NCI-H524 (cell line): ENCODE data around the gene SGMS1.
A peak's percentile ranks its signal among the peaks of the same experiment; 100 is the strongest.

Source experiments
- DNase-seq, 2 experiments: peaks; one replicate each; lab custom pipeline; 2025; lab: John Stamatoyannopoulos, UW

Gene SGMS1

GRCh38 chr10:50613150-50613549 lies 10.6 kb downstream of the SGMS1 start:
- DNase-seq, result no peak

DNA sequence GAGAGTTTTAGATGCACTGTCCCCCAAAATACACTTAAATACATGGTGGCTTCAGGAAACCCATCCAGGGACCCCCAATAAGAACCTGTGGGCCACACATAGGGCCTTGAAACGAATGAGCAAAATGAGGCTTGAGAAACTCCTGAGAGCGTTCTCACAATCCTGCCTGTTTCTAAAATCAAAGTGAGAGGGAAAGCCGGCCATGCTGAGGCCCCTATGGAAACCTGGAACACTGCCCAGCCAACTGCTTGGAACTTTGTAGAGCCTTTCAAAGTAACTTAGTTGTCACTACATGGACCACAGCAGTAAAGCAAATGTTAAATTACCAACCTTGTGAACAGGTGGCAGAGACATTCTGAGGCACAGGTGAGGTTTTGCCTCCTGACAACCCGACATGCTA lies 13.4 kb downstream of the SGMS1 start:
- no peak for DNase-seq

GRCh38 chr10:50607356-50607925 lies 16.3 kb downstream of the SGMS1 start:
- DNase-seq, result no peak

DNA sequence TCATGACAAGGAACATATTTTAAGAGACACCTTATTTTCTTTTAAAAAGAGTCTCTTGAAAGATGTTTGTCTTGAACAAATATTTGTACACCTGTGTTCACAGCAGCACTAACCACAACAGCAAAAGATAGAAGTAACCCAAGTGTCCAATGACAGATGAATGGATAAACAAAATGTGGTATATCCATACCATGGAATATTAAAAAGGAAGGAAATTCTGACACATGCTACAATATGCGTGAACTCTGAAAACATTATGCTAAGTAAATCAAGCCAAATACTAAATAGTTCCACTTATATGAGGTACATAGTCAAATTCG lies 17.8 kb downstream of the SGMS1 start:
- no peak for DNase-seq

- no peak for DNase-seq
These were observed 18.3 kb downstream of the SGMS1 start for GRCh38 chr10:50605269-50605950.

- DNase-seq, result no peak
These were observed 18.9 kb downstream of the SGMS1 start for GRCh38 chr10:50604809-50605208.

GRCh38 chr10:50604049-50604640 lies 19.6 kb downstream of the SGMS1 start:
- peak in 1 of 2 experiments; percentile 16 for DNase-seq

DNA sequence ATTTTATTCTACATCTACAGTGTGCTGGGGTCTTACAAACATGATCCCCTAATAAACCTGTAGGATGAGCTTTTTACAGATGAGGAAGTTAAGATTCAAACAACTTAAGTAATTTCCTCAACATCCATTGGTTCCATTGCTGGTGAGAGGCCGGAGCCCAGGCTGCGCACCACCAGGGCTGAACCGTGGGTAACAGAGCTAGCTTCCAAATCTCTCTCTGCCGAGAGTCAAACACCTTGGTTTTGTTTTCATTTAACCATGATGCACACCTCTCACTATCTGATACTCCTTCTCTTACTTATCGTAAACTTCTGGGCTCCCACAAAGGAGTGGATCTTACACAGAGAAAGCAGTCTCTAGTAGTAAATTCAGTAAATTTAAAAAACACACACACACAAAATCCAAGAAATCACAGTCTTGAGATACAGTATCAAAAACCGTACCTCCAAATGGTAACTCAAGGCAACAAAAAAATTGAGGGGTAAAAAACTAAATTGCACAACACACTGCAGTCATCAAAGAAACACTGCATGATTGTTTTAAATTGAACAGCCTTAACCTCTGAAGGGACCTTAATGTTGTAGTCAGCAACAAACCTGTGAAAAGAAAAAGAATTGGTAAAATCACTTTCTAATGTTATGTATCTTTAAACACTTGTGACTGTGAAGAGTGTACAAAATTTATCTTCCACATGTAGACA lies 20.5 kb downstream of the SGMS1 start:
- no peak for DNase-seq

DNA sequence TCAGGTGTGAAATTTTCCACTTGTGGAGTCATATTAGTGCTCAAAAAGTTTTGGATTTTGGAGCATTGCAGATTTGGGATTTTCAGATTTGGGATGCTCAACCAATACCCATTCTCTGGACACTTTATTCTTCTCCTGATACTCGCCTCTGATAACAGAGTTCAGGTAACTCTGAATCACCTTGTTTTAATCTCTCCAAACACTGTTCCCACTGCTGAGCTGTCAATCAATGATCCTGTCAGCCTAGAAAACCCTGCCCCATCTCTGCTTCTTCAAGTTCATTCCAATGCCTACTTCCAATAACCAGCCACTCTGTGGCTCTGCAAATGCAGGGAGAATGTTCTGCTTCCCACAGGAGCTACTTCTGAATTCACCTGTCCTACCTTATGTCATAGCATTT lies 21.8 kb downstream of the SGMS1 start:
- DNase-seq, result no peak

DNA sequence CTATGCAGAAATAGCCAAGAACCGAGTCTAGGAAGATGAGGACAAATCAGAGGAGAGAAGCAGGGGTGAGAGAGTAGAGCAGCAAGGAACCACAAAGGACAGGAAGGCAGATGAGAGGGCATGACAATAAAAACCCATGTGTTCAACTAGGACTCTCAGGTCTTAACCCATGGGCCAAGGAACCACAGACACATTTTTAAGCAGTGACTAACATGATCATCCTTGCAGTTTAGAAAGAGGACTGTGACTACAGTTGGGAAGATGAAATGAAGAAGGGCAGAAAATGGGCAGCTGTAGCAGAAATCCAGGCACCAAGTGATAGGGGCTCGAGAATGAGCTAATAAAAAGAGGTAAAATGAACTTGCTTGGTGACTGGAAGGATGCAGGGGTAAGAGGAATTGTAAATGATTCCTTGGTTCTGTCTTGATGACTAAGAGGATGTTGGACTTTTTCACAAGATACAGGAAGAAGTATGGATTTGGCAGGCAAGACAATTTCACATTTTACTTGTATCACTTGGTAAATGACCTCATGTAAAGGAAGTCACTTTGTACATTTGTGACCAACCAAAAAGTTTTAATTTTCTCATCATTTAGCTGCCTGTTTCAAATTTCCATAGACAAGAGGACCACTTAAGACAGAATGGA lies 22.8 kb downstream of the SGMS1 start:
- DNase-seq, result no peak

DNA sequence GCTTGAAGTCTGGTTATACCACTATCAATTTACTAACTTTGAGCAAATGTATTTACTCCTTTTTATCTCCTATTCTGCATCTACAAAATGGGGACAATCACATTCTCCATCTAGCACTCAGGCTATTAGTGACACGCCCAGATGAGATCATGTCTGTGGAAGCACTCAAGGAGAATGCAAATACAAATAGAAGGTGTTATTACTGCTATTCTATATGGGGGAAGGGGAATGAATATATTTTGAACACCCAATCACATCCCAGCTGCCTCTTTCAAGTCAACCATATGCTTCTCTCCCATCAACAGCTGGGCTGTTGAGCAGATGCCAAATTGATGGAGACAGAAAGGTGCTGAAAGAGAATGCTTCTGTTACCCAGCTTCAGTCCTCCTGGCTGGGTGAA lies 23.5 kb downstream of the SGMS1 start:
- DNase-seq, result peak in 1 of 2 experiments; percentile 74

- DNase-seq, result no peak
These were observed 26.9 kb downstream of the SGMS1 start for GRCh38 chr10:50596897-50597296.

- DNase-seq, result no peak
These were observed 27.3 kb downstream of the SGMS1 start for GRCh38 chr10:50596456-50596855.

DNA sequence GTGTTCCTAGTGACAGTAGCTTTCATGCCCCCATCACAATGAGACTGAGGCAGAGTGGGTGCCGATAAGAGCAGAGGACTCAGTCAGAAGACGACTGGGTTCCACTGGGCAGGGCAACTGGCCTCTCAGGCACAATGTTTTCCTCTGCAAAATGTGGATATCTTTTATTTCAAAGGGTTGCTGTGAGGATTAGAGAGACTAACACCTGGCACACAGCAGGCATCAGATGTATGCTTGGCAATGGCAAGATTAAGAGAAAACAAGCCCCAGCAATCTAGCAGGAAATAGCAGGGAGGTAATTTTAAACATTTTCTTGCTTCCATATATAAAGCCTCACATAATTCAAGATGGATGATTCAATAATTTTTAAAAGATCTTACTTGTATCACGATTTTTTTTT lies 28.0 kb downstream of the SGMS1 start:
- peak in 1 of 2 experiments; percentile 38 for DNase-seq

GRCh38 chr10:50593523-50594376 lies 30.0 kb downstream of the SGMS1 start:
- no peak for DNase-seq

DNA sequence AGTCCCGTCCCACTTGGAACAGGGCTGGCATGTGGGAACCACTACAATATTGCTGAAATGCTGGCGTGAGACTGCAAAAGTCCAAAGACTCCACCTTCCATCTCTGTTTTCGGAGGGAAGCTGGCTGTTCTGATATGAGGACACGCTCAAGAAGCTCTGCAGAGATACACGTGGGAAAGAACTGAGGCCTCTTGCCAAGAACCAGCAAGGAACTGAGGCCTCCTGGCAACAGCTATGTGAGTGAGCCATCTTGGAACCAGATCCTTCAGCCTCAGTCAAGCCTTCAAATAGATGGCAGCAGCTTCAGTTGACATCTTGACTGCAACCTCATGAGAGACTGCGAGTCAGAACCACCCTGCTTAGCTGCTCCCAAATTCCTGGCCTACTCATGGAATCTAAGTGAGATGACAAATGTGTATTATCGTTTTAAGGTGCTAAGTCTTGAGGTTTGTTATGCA lies 30.8 kb downstream of the SGMS1 start:
- DNase-seq, result no peak

GRCh38 chr10:50590935-50591334 lies 32.8 kb downstream of the SGMS1 start:
- DNase-seq, result no peak

GRCh38 chr10:50586740-50587088 lies 37.0 kb downstream of the SGMS1 start:
- DNase-seq, result no peak

DNA sequence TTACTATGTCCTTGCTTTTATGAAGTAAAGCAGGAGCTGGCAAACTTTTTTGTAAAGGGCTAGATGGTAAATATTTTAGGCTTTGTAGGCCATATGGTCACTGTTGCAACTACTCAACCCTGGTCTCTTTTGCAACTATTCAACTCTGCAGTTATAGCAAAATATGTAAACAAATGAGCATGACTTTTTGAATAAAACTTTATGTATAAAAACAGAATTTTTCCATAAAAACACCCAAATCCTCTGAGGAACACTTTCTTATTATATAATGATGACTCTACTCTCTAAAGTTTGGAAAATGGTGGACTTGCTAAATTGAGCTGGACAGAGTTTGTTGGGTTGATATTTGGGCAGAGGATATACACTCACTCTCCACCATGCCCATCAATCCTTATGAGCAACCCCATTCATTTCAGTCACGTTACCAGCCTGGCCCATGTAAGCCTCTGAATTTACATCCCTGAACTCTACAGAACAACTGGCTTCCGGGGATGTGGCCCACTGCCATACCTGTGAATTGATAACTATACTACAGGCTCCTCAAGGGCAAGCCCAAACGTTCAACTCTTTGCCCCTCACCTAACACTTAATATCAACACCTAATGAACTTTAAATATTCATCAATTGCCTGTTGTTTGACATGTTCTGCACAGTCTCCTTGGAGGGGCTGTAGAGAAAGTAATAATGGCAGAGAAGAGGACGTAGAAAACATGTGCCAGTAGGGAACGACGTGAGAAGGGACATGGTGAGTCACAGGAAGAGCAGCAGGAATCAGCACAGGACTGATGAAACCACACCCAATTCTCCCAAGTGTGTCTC lies 37.6 kb downstream of the SGMS1 start:
- DNase-seq, result no peak
